ENCODE data around the gene RNF13.

- no peak for TF ChIP-seq CTCF (IDR thresholded peaks at IDR 0.05)
- TF ChIP-seq ZFX (IDR thresholded peaks at IDR 0.05; ENCODE audit: borderline replicate concordance) = no peak
Observed at GRCh38 chr3:149998946-149999345, 185.9 kb downstream of the RNF13 start.
